Measurements from ENCODE around the gene TRIM7.

The TRIM7 gene

DNA sequence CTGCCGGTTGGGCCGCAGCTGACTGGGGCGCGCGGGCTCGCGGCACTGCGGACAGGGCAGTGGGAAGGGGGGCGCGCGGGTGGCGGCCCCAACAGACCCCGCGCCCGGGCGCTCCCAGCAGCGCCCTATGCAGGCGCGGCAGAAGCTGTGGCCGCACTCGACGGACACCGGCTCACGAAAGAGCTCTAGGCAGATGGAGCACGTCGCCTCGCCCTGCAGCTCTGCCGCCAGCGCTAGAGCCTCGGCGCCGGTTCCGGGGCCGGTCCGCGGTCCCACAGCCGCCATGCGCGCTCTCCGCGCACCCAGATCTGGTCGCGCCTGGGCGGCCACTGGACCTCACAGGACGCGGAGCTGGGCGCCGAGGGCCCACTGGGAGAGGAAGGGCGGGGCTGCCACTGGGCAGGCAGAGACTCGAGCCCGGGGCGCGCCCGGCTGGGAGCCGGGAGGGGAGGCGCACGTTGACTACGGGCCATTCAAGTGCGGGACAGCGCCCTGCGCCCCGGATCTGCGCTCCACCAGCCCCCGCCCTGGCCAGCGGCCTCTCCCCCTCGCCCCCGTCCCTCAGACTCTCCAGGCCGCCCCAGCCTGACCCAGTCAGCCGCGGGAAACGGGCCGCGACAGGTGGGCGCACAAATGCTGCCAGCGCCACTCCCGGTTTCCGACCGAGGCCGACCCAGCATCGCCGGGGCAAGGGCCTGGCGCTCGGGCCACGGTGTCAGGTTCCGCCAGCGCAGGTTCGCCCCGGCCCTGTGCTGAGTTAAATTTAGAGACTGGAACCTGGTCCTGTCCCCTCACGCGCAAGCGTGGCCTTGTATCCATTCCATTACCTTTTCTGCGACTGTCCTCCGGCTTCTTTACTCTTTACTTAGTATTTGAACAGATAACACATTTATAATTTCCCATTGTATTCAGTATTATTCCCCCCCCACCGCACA, at the start of gene TRIM7:
TSS of gene TRIM7 (minus strand) at position 371 of the 935 bp plus-strand sequence. CDS start at position 285, 86 bp downstream.
- DNase-seq: no peak

DNA sequence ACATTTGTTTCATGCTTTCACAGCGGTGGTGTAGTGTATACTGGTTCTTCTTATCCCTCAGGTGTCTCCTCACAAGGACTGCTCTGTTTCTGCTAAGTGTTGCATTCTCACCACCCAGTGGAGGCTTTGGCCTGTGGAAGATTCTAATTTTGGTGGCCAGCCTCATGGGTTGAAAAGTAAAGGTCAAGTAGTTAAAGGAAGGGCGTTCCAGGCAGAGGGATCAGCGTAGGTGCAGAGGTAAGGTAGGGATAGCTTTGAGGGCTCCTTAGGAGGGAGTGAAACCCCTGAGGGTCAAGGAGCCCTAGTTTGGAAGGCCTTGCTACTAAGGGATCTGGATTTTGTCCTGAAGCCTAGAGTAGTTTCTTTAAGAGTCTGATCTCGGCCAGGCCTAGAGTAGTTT, 43.3 kb upstream of the TRIM7 start:
- no peak for DNase-seq

DNA sequence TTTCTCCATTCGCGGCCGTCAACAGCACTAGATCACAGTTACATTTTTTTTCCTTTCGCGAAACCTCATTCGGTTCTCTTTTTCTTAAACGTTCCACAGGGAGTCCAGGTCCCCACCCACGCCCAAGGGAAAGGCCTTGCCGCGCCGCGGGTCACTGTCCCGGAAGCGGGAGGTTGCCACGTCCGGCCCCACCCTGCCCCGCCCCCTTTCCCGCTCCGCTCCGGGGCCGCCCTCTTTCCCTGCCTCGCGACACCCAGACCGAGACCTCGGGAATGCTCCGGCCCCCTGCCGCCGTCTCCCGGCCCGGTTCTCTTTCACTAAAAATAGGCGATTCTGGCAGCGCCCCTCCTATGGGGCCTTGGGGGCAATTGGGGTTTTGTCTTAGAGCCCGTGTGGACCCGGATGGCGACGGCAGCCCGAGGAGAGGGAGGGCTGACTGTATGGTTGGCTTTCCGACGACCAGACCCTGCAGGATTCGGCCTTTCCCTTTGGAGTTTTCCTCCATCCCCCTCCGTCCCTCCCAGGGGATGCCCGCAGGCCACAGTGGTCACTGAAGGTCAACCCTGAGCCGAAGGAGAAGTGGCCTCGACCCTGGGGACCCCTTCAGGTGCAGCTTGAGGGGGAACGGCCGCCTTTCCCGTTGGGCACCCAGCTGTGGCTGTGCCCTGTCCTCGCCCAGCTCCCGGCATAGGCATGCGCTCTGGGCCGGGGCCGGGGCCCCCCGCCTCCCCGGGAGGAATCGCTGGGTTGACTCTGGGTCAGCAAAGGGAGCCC, 41.5 kb upstream of the TRIM7 start:
- DNase-seq: no peak

DNA sequence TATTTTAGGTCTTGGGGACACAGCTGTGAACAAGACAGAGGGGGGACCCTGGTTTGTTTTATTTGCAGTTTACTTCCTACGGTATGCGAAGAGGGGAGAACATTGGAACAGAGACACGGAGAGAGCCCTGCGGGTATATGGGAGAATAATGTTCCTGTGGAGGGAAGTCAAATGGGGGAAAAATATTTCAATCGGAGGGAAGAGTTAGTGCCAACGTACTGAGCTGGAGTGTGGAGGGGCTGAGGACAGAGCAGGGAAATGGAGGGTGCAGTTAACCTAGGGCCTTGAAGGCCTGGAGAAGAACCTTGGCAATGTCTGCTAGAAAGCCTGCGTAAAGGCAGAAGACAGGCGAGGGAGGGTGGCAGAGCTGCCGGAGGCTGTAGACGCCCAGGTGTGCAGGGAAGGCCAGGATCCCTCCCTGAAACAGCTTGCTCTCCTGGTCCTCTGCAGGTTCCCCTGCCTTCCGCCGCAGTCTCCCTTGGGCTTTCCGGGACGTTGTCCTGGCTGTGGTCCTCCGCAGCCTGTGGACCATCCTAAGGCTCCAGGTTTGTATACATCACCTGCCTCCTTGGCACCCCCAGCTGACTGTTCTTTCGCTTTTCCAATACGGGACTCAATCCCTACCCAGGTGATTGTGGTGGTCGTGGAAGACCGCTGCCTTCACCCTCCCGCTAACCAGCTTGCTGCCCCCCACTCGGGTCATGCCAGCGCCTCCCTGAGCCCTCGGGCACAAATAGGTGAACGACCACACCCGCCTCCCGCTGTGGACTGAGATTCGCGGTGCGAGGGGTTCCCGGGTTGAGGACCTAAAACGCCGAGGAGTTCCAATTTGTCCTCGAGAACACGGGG, 40.7 kb upstream of the TRIM7 start:
- DNase-seq: no peak

DNA sequence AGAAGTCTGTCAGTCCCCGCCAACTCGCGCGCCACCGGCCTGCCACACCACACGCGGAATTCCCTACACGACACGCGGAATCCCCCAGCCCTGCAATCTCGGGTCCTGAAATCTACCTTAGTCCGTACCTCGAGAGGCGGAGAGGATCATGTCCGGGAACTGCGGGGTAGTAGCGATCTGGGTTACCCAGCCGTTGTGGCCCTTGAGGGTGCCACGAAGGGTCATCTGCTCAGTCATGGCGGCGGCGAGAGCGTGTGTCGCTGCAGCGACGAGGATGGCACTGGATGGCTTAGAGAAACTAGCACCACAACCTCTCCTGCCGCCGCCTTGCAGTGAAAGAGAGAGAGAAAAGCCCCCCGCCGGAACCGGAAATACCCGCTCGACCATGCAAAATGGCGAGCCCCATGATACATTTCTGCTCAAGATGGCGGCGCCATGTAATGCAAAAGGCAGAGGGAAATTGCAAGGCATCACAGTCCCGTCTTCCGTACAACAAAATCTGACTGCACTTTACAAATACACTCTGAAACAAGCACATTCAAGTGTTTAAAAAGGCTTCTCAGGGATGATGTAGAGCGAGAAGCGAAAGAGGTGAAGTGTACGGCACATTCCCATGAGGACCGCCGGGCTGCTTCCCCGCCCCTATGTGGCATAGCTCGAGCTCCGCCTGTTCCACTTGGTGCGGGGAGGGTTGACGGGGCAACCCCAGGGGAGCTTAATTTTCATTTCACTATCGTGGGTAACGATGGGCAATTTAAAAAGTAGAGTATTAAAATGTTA, 38.8 kb upstream of the TRIM7 start, which contains the start of gene RACK1:
TSS of gene RACK1 (minus strand) at position 343 of the 780 bp plus-strand sequence. CDS start at position 237, 106 bp downstream.
- no peak for DNase-seq

DNA sequence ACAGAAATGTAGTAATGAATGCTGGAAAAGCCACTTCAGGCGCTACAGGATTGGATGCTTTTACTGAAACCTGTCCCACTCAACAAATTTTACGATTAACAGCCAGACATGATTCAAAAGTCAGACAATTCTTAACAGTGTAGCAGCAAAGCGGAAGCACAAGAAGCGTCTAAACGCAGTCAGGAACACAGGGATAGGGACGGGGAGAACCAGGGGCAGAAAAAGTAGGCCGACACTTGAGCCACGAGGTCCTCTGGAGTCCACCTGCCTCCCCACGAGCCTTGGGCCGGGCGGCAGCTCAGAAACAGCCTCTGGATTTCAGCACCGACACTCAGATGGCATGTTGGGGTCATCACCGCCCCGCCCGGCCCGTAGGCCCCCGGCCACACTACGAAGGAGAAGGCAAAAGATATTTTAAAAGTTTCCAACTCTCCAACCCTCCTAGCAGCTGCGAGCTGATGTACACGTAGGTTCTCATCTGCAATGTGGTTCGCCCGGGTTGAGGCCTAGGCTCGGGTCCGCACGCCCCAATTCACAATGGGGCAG, 38.1 kb upstream of the TRIM7 start:
- no peak for DNase-seq

DNA sequence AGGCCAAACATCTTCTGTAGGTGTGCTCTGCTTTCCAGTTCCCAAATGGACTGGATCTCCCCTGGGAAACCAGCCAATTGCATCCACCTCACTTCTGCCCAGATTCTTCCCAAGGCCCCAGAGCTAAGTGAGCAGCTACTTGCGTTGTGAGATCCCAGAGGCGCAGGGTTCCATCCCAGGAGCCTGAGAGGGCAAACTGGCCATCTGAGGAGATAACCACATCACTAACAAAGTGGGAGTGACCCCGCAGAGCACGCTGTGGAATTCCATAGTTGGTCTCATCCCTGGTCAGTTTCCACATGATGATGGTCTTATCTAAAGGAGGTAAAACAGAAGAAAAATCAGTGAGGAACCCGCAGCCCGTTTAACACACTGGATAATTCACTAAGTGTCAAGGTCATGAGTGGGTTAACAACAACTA, 37.0 kb upstream of the TRIM7 start:
- DNase-seq: no peak

DNA sequence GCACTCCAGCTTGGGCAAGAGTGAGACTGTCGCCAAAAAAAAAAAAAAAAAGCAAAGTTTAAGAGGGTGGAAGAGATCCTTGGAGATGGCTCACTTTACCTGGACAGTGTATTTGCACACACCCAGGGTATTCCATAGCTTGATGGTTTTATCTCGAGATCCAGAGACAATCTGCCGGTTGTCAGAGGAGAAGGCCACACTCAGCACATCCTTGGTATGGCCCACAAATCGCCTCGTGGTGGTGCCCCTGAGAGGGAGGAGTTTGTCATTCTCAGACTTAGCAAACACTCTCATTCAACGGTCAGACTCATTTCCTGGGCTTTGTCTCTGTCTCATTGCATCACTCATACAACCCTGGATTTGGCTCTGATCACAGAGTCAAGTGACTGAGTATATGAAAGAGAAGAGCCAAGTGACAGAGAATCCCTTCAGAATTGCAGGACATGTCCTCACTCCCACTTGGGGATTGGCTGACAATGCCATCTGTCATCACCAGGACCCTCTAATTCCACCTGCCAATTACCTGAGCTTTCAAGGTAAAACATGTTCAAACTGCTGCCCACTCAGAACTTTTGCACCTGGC, 36.5 kb upstream of the TRIM7 start:
- no peak for DNase-seq

DNA sequence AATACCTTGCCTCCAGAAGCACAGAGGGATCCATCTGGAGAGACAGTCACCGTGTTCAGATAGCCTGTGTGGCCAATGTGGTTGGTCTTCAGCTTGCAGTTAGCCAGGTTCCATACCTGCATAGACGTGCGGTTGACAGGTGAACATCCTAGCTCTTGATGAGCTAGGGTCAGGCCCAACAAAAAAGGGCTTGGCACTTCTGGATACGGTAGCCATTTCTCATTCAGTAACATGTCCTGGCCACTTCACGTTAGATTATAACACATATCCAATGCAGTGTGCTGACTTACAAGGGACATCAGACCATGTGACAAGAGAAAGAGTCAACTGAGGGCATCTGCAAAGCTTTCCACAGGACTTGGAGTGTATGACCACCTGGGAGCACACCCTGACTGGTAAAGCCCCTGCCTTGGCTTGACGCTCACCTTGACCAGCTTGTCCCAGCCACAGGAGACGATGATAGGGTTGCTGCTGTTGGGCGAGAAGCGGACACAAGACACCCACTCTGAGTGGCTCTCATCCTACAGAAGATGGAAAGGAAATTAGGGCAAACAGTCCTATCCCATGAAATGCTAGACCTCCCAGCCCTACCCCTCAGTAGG, 34.2 kb upstream of the TRIM7 start:
- no peak for DNase-seq

DNA sequence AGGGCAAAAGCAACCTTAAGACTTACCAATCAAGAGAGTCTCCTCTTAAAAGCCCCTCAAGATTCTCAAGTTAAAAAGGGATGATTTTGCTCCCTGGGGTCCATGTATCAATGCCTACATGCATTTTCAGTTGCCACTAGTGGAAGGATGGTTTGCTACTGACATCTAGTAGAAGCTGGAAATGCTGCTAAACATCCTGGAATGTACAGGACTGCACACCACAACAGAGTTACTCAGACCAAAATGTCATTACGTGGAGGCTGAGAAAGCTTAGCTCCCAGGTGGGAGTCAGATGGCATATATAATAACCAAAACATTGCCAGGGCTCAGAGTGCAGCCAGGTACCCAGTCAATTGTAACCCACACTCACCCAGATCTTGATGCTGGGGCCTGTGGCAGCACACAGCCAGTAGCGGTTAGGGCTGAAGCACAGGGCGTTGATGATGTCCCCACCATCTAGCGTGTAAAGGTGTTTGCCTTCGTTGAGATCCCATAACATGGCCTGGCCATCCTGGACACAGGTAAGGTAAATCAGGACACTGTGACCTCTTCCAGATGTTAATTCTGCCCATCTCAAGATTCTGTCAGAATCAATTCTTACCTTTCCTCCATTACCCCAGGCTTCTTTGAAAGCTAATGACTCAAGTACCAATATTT, 32.9 kb upstream of the TRIM7 start:
- DNase-seq: no peak

DNA sequence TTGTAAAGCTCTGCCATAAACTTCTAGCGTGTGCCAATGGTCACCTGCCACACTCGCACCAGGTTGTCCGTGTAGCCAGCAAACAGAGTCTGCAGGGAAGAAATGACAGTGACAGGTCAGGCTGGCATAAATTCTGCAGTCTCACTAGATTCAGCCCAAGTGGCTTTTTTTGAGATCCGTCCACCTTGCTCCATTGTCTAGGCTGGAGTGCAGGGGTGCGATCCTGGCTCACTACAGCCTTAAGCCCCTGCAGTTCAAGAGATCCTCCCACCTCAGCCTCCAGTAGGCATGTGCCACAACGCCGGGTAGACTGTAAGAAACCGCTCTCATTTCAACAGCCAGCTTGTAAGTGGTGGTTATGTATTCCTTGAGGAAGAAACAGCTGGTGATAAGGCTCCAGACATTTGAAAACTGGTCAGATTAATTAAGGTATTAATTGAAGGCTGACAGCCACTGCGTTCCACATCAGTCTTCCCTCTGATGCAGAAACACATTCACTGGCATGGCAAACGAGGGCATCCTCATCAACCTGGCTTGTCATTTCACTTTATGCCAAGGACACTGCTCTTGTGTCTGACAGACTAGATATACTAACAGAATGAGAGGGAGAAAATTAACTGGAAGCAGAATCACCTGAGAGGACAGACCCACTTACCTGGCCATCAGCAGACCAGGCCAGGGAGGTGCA, 32.1 kb upstream of the TRIM7 start:
- DNase-seq: no peak

DNA sequence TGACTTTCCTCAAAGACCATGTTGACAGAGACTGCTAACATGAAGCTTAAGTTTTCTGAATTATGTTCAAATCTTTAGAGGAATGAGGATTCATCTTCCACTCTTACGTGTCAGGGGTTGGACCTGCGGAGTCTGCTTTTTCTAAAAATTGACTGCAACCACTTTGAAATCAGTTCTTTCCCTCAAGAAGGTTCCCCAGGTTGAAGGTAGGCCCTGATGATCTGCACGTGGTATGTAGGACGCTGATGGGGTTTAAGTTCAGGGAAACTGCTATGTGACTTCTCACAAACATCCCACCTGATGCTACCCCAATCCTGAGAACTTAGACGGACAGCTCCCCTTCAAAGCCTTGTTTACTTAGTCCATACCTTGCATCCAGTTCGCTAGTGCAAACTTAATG, 31.5 kb upstream of the TRIM7 start:
- DNase-seq: no peak

DNA sequence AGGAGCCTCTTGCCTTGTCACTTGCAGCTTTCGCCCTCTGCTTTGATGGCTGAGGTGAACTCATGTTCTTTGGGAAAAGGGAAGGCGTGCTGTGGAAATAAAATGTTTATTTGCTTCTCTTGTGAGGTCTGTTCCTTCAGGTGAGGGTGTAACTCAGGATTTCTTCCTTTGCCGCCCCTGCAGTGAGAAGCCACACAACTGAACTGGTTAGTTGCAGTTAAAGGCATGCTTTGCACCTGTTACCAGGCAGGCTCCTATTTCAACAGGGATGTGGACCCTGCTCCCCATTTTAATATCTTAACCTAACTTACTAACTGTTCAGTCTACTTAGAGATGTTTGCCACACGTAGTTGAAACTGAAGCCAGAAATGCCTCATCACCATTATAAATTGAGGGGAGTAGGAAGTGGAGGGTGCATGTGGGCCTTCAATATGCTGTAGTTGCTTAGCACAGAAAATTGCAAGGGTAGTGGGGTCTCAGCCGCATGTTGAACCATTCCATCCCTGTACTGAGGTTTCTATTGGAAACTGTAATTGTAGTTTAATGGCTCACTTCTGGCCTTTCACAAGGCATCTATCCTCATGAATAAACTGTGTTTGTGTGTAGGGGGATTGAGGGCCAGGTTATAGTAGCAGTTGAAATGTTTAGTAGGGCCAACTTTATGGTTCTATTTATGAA, 30.8 kb upstream of the TRIM7 start:
- no peak for DNase-seq

DNA sequence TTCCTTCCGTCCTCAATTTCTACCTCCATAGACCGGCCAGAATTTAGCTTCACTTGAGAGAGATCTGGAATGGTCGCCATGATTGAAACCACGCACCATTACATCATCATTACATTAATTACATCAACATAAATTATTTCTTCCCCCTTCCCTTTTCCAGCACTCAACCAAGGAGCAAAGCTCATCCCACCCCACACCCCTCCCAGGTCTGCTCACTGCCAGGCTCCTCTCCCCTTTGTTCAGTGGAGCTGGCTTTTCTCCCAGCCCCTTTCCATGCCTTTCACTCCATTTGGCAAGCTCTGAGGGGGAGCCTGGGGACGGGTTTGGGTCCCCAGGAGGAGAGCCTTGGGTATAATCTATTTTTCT, 30.3 kb upstream of the TRIM7 start:
- no peak for DNase-seq

DNA sequence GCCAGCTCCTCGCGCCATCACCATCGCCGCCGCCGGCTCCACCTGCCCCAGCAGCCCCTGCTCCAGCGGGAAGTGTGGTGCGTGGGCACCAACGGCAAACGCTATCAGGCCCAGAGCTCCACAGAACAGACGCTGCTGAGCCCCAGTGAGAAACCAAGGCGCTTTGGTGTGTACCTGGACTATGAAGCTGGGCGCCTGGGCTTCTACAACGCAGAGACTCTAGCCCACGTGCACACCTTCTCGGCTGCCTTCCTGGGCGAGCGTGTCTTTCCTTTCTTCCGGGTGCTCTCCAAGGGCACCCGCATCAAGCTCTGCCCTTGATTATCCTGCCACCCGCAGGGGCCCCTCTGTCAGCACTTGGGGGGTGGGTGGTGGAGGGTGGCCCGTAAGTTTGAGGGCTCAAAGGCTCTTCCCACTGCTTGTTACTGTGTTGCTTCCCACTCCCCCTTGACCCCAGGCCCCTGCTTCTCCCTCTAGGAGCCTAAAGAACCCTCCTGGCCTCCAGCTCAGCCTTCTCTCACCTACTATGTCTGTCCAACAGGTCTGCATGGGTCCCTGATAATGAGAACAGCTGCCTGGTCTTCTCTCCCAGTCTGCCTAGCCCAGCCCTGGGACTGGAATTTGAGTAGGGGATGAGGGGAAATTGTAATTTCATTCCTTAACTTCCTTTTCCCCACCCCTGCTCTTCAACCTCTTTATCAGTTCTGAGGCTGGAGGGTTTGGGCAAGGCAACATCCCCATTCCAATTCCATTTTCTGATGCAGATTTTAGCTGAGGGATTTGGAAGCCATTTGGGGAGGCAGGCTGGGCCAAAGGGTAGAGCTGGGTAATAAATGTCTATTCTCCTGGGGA, 29.7 kb upstream of the TRIM7 start:
- DNase-seq: no peak

DNA sequence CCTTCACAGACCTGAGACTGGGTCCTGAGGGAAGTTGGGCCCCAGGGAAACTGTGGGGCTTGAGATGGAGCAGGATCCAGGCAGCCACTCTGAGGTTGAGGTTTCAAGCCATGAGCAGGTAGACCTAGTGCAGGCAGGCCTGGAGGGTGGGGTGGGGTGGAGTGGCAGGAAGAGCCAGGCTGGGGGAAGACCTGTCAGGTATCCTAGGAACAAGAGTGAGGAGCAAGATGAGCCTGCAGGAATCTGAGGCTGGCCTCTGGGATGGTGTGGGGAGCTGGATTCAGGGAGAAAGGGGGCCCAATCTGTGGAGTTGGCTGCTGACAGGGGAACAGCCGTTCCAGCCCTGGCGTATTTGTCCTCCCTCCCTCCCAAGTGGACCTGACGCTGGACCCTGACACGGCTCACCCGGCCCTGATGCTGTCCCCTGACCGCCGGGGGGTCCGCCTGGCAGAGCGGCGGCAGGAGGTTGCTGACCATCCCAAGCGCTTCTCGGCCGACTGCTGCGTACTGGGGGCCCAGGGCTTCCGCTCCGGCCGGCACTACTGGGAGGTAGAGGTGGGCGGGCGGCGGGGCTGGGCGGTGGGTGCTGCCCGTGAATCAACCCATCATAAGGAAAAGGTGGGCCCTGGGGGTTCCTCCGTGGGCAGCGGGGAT, 28.9 kb upstream of the TRIM7 start:
- DNase-seq: no peak

DNA sequence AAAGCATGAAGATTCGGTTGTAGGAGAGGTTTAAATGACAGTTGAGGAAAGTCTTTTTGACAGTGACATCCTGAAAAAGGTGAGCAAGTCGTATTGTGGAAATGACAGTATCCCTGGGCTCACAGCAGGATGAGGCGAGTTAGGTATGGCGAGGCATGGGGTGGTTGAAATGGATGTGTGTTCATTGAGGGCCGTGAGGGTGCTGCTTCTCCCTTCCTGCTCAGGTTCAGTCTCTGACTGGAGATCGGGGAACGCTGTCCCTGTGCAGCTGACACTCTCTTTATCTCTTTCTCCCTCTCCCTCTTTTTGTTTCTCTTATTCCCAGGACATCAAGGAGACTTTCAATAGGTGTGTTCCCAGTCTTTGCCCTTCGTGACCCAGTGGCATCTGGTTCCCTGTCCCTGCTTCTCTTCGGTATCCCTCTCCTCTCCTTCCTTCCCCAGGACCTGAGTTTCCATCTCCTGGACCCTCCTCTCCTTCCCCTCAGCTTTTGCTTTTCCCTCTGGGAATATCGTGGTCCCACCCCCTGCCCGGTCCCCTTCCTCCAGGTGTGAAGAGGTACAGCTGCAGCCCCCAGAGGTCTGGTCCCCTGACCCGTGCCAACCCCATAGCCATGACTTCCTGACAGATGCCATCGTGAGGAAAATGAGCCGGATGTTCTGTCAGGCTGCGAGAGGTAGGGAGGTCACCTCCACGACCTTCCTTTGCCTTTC, 28.2 kb upstream of the TRIM7 start:
- no peak for DNase-seq

Measured in NCI-H2081 treated with DMSO at 0.1 percent for 48 hours (cell line).